B cell (primary cell): ENCODE data around the gene RAC2. TPM values are rescaled to one million over a fixed set of nuclear protein-coding genes. Genes with fewer than 3 reads are reported as not detected.

Experiments used
- ATAC-seq: fragments of 200-7000 bp; cut with Tn5 transposase; one replicate; pipeline ENCODE4 v1.10.0; 2021; ENCODE audit warnings: low read depth, mild to moderate bottlenecking, moderate number of reproducible peaks, moderate library complexity
- CTCF ChIA-PET: fragments of 350-600 bp; sonication (Branson Sonifier 250); formaldehyde crosslinking; loops from one replicate; lab custom pipeline; 2021; ENCODE audit warnings: antibody characterized with exemption, inconsistent platforms; lab: Charles Lee
- POLR2A ChIA-PET: fragments of 350-600 bp; sonication (Branson Sonifier 250); formaldehyde crosslinking; loops from one replicate; lab custom pipeline; 2021; ENCODE audit warnings: antibody characterized with exemption; lab: Charles Lee
- DNase-seq: peaks from one replicate; pipeline ENCODE4 v3.0.0; 2013
- H2AFZ ChIP-seq: 2 replicates; pipeline ENCODE4 v1.6.1; 2012; ENCODE audit warnings: mild to moderate bottlenecking, low read depth, low read length; ENCODE audit not compliant: insufficient read depth, poor library complexity, severe bottlenecking
- H3K27ac ChIP-seq, 2 donors: 1 replicate in 1 of 2; 2 replicates in 1 of 2; pipeline ENCODE4 v1.5.1; 2012 to 2013; ENCODE audit warnings: low read length in 2 of 2, mild to moderate bottlenecking in 2 of 2, moderate library complexity in 1 of 2
- H3K27me3 ChIP-seq, 4 experiments: fragments of 200-600 bp in 1 of 4; sonication (generic) in 1 of 4; replicated peaks in 1 of 4; 1 replicate in 2 of 4; 2 replicates in 2 of 4; pipeline versions ENCODE4 v1.6.1 to v1.7.0; 2013 to 2016; ENCODE audit warnings: low read length in 3 of 4, mild to moderate bottlenecking in 2 of 4, mixed read lengths in 1 of 4, moderate library complexity in 1 of 4; ENCODE audit not compliant: insufficient read depth in 4 of 4, control insufficient read depth in 3 of 4; ENCODE audit errors: control extremely low read depth in 1 of 4
- H3K36me3 ChIP-seq, 2 experiments: replicated peaks in 1 of 2; 1 replicate in 1 of 2; 2 replicates in 1 of 2; pipeline versions ENCODE4 v1.6.1 to v1.7.1; 2013; ENCODE audit warnings: low read length in 1 of 2; ENCODE audit not compliant: insufficient read depth in 2 of 2, control insufficient read depth in 1 of 2; ENCODE audit errors: control extremely low read depth in 1 of 2, extremely low read depth in 1 of 2
- H3K4me1 ChIP-seq, 2 donors: fragments of 200-600 bp in 1 of 2; sonication (generic) in 1 of 2; 1 replicate in 1 of 2; 2 replicates in 1 of 2; pipeline versions ENCODE4 v1.5.1 to v1.6.1; 2013 to 2017; ENCODE audit warnings: low read length in 2 of 2; ENCODE audit not compliant: control insufficient read depth in 2 of 2, insufficient read depth in 2 of 2
- H3K4me2 ChIP-seq: replicated peaks from 2 replicates; pipeline ENCODE3; 2012; ENCODE audit warnings: mild to moderate bottlenecking, low read depth, low read length; ENCODE audit not compliant: poor library complexity, severe bottlenecking
- H3K4me3 ChIP-seq, 5 experiments: fragments of 200-600 bp in 1 of 5; sonication (generic) in 1 of 5; 1 replicate in 3 of 5; 2 replicates in 2 of 5; pipeline versions ENCODE4 v1.5.1 to v1.7.0; 2011 to 2016; ENCODE audit warnings: low read length in 4 of 5, mild to moderate bottlenecking in 4 of 5, low read depth in 2 of 5, control low read depth in 1 of 5, moderate library complexity in 1 of 5; ENCODE audit not compliant: insufficient read depth in 1 of 5; ENCODE audit errors: control extremely low read depth in 1 of 5, extremely low read depth in 1 of 5
- H3K79me2 ChIP-seq: fragments of 200-600 bp; sonication (generic); one replicate; pipeline ENCODE4 v1.6.0; 2016; ENCODE audit warnings: low read length; ENCODE audit not compliant: control insufficient read depth, insufficient read depth
- H3K9ac ChIP-seq: fragments of 200-600 bp; sonication (generic); 2 replicates; pipeline ENCODE4 v1.6.1; 2017; ENCODE audit warnings: mild to moderate bottlenecking, low read length, moderate library complexity
- H3K9me3 ChIP-seq, 3 donors: one replicate each; pipeline versions ENCODE4 v1.6.1 to v1.7.1; 2013; ENCODE audit warnings: low read length in 2 of 3; ENCODE audit not compliant: control insufficient read depth in 2 of 3, insufficient read depth in 1 of 3; ENCODE audit errors: control extremely low read depth in 1 of 3
- H4K20me1 ChIP-seq: 2 replicates; pipeline ENCODE4 v1.6.0; 2012; ENCODE audit warnings: mild to moderate bottlenecking, low read length; ENCODE audit not compliant: insufficient read depth, control insufficient read depth, poor library complexity, severe bottlenecking
- H3K27ac Mint-ChIP-seq: one replicate; pipeline ENCODE4 v1.8.0; 2021; ENCODE audit warnings: mixed read lengths
- H3K27me3 Mint-ChIP-seq: one replicate; pipeline ENCODE4 v1.8.0; 2021; ENCODE audit warnings: mixed read lengths
- H3K4me1 Mint-ChIP-seq: one replicate; pipeline ENCODE4 v1.8.0; 2021; ENCODE audit warnings: mixed read lengths
- H3K4me3 Mint-ChIP-seq: one replicate; pipeline ENCODE4 v1.8.0; 2021; ENCODE audit warnings: mixed read lengths
- H3K9me3 Mint-ChIP-seq: one replicate; pipeline ENCODE4 v1.8.0; 2022; ENCODE audit warnings: mixed read lengths; ENCODE audit not compliant: insufficient read depth
- CTCF ChIP-seq: fragments of 200-600 bp; IDR thresholded peaks from one replicate; pipeline ENCODE4 v1.8.0; 2022; ENCODE audit warnings: antibody characterized with exemption, mild to moderate bottlenecking
- EZH2 ChIP-seq: IDR thresholded peaks from 2 replicates; pipeline ENCODE4 v1.6.1; 2012; ENCODE audit warnings: borderline replicate concordance, low read depth, mild to moderate bottlenecking, moderate library complexity, low read length; ENCODE audit not compliant: insufficient read depth, poor library complexity, severe bottlenecking
- WGBS: methylation state at CpG from one replicate; pipeline ENCODE4 v1.1.5; 2013; ENCODE audit warnings: missing lambda C conversion rate; ENCODE audit not compliant: insufficient coverage; 5-methylcytosine and 5-hydroxymethylcytosine counted together
- intact Hi-C: fragments of 100-400 bp; cut with micrococcal nuclease; formaldehyde crosslinking; loops from one replicate; pipeline ENCODE4 v1.10.0; 2022
- polyA plus RNA-seq: library from polyadenylated mRNA; depleted of rRNA; stranded (reverse); fragments of >200 nt; gene quantifications from 2 replicates; pipeline ENCODE4 v1.2.3, GENCODE V29; 2012
- total RNA-seq, 2 donors: library from RNA; stranded (reverse); fragments of 120-200 nt in 1 of 2; gene quantifications; 1 replicate in 1 of 2; 2 replicates in 1 of 2; pipeline versions ENCODE4 v1.2.3 to v1.2.4, GENCODE V29; 2013 to 2022

RAC2 gene
- total and polyA plus RNA-seq, 2 donors (not counting 1 experiment from before 2014, with no cell fraction given) = 273 to 776 TPM

GRCh38 chr22:37222440-37222971 is 21.6 kb downstream of the RAC2 start:
- Mint-ChIP-seq H3K4me1 (peaks cover 86% of the 10 kb centered on the region), H3K9me3 (no peaks in the 10 kb centered on the region), H3K4me3 (peak overlapping the region; percentile 84), H3K27me3 (no peaks in the 10 kb centered on the region), H3K27ac (peak overlapping the region; percentile 98)
- peak overlapping the region in 2 of 5 experiments; percentile 17 to 52 for H3K4me3 ChIP-seq
- no peaks in the 10 kb centered on the region for H4K20me1 ChIP-seq
- H3K4me1 ChIP-seq = peaks cover 90 to 96% of the 10 kb centered on the region in 2 donors
- DNase-seq (peak; percentile 72), ATAC-seq (no peak)
- no peaks in the 10 kb centered on the region for H3K27me3 ChIP-seq
- H3K79me2 ChIP-seq = peaks cover 23% of the 10 kb centered on the region
- peak overlapping the region; percentile 87 to 93 for H3K27ac ChIP-seq
- WGBS = 4% methylated on average over 7 of the region's 8 CpGs
- H3K9ac ChIP-seq = peak overlapping the region; percentile 34
- intact Hi-C loops = no loop called here
- ChIA-PET CTCF (interaction anchor here (0.9 to 11.7 kb wide), 6 partner anchors 19 to 45 kb away, joined by 3 to 129 read pairs (median 25); partner anchors contain the start of gene RAC2), POLR2A (interaction anchor here (0.7 to 5.2 kb wide), 5 partner anchors 8 to 37 kb away, joined by 3 to 83 read pairs (median 4); partner anchors contain the start of gene RAC2)
- peaks cover 0 to 15% (median 0%) of the 10 kb centered on the region in 3 donors for H3K9me3 ChIP-seq
- peak overlapping the region; percentile 65 for H3K4me2 ChIP-seq
- TF ChIP-seq EZH2 (no peak), CTCF (no peak)
- H2AFZ ChIP-seq = no peak overlapping the region
- H3K36me3 ChIP-seq = peaks cover 0 to 36% of the 10 kb centered on the region in 2 experiments
